Medulla oblongata (tissue), 1 donor: ENCODE measurements around the gene MAPK11.
A peak's percentile ranks its signal among the peaks of the same experiment; 100 is the strongest.

Experiments used
- DNase-seq: peaks from one replicate; pipeline ENCODE4 v3.0.0-alpha.2; 2015; ENCODE audit errors: extremely low spot score

Gene MAPK11

GRCh38 chr22:50307890-50308596 lies 37.9 kb upstream of the MAPK11 start:
- DNase-seq, result no peak

- peak; percentile 91 for DNase-seq
Observed at GRCh38 chr22:50306753-50307749, 36.9 kb upstream of the MAPK11 start, which contains the start of gene PLXNB2. Gene PLXNB2 (minus strand): TSS chr22:50307646. CDS start chr22:50290584, 17,062 bp downstream.

GRCh38 chr22:50305923-50306566 lies 35.9 kb upstream of the MAPK11 start:
- peak; percentile 83 for DNase-seq

GRCh38 chr22:50305393-50305922 lies 35.3 kb upstream of the MAPK11 start:
- no peak for DNase-seq

- DNase-seq, result peak; percentile 80
Observed at GRCh38 chr22:50304528-50305392, 34.6 kb upstream of the MAPK11 start.

GRCh38 chr22:50303848-50304527 lies 33.8 kb upstream of the MAPK11 start:
- DNase-seq, result peak; percentile 82

- DNase-seq, result no peak
Observed at GRCh38 chr22:50303515-50303847, 33.3 kb upstream of the MAPK11 start.

- no peak for DNase-seq
Observed at GRCh38 chr22:50302564-50302963, 32.4 kb upstream of the MAPK11 start.

GRCh38 chr22:50302041-50302541 lies 31.9 kb upstream of the MAPK11 start:
- DNase-seq, result no peak

- DNase-seq, result no peak
Observed at GRCh38 chr22:50301581-50301991, 31.4 kb upstream of the MAPK11 start.

- no peak for DNase-seq
Observed at GRCh38 chr22:50300620-50301257, 30.6 kb upstream of the MAPK11 start.

GRCh38 chr22:50299785-50300619 lies 29.8 kb upstream of the MAPK11 start:
- DNase-seq, result no peak

GRCh38 chr22:50298937-50299784 lies 29.0 kb upstream of the MAPK11 start:
- no peak for DNase-seq

GRCh38 chr22:50298266-50298637 lies 28.1 kb upstream of the MAPK11 start:
- no peak for DNase-seq

GRCh38 chr22:50297510-50298265 lies 27.5 kb upstream of the MAPK11 start:
- DNase-seq, result no peak

- no peak for DNase-seq
Observed at GRCh38 chr22:50296658-50297490, 26.7 kb upstream of the MAPK11 start.
